Measurements from ENCODE around the gene RASAL2. TPM values are rescaled to one million over a fixed set of nuclear protein-coding genes. Genes with fewer than 3 reads are reported as not detected.

RASAL2 gene
- total RNA-seq, 2 experiments from 2014 or later = not detected

DNA sequence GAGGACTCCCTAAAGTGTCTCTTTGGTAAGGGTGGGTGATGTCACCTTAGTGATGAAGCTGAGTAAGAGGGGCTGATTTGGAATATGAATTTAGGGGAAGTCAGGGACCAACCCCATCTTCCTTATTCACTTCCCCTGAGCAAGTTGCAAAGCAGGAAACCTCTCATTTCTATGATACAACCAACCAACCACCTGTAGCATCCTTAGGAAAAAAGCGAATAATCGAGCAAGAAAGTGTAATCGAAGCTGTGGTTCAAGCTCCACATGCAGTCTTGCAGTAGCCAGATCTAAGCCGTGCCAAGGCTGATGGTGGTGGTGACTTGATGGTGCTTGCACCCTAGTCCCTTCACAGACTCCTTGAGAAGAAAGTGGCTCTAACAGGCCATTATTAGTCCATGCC, 422.2 kb downstream of the RASAL2 start:
- no peak overlapping the region for H3K4me3 Mint-ChIP-seq
- no peaks in the 10 kb centered on the region for H3K27me3 Mint-ChIP-seq
- no peaks in the 10 kb centered on the region for H3K36me3 Mint-ChIP-seq (ENCODE audit: low read depth)
- ChIA-PET POLR2A (no interaction called here), CTCF (interaction anchor here (1.3 kb wide), 1 partner anchor 14 kb away, joined by 3 read pairs; no protein-coding TSS in a partner anchor)
- intact Hi-C loops (cut with DNase I, micrococcal nuclease) = no loop called here
- no peak overlapping the region for H3K27ac Mint-ChIP-seq
- ATAC-seq (no peak), DNase-seq (no peak)
- no peaks in the 10 kb centered on the region for H3K9me3 Mint-ChIP-seq (ENCODE audit: low read depth)
- no peaks in the 10 kb centered on the region for H3K4me1 Mint-ChIP-seq

DNA sequence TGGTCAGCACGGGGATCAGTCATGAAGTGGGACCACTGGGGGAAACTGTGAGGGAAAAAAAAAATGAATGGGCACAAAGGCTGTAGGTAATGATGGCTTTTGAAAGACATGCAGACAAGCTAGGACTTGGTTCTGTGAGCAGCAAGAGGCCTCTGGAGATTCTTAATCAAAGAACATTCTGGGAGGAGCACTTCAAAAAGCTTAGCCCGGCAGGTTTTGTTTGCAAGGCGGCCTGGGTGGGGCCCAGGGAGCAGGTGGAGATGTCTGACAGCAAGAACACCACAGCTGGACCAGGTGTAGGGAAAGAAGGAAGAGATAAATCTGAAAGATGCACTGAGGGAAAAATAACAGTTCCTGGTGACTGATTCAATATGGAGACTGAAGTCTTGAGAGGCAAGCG, 425.0 kb downstream of the RASAL2 start:
- H3K4me3 Mint-ChIP-seq = no peak overlapping the region
- no peak for ATAC-seq
- no peaks in the 10 kb centered on the region for H3K36me3 Mint-ChIP-seq (ENCODE audit: low read depth)
- ChIA-PET CTCF (interaction anchor here (1.4 kb wide), 1 partner anchor 10 kb away, joined by 5 read pairs; no protein-coding TSS in a partner anchor), POLR2A (no interaction called here)
- no peak for DNase-seq
- H3K9me3 Mint-ChIP-seq (ENCODE audit: low read depth) = no peaks in the 10 kb centered on the region
- H3K27ac Mint-ChIP-seq = no peak overlapping the region
- no peaks in the 10 kb centered on the region for H3K27me3 Mint-ChIP-seq
- intact Hi-C loops (cut with DNase I, micrococcal nuclease) = no loop called here
- H3K4me1 Mint-ChIP-seq = no peaks in the 10 kb centered on the region

DNA sequence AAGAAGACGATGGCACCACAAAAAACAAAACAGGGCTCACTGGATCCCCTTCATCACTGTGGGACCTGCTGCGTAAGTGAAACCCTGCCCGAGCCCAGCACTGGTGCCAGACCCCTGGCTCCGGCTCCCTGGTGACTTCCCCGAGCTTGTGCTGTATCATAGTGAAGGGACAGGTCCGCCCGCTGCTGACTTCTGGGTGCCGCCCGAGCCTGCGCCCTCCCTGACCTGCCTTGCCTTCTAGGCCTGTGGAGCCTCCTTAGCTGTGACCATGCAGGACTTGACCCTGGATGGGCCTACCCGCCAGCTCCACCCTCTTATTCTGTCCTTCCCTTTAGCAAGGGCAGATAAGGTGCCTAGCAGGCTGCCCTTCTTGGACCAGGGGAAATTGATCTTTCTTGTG, 426.9 kb downstream of the RASAL2 start:
- ChIA-PET CTCF (no interaction called here), POLR2A (no interaction called here)
- H3K27me3 Mint-ChIP-seq = no peaks in the 10 kb centered on the region
- ATAC-seq (no peak), DNase-seq (no peak)
- no peak overlapping the region for H3K27ac Mint-ChIP-seq
- H3K9me3 Mint-ChIP-seq (ENCODE audit: low read depth) = no peaks in the 10 kb centered on the region
- no peaks in the 10 kb centered on the region for H3K36me3 Mint-ChIP-seq (ENCODE audit: low read depth)
- intact Hi-C loops (cut with DNase I, micrococcal nuclease) = no loop called here
- no peaks in the 10 kb centered on the region for H3K4me1 Mint-ChIP-seq
- no peak overlapping the region for H3K4me3 Mint-ChIP-seq

DNA sequence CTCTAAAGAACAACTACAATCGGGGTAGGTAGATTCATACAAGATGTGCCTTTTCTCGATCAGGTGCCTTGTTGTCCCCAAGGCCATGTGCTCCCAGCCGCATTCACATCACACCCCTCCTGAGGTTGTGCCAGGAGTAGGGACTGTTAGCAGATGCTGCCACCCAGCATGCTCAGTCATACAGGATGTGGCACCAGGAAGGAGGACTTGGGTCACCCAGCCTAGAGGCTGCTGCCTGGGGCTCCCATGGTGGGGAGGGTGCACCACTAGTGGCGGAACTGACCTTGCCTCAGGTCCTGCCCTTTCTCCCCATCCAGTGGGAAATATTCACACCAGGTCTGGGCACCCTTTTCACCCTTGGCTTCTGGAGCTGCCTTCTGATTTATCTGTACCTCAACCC, 427.3 kb downstream of the RASAL2 start:
- H3K36me3 Mint-ChIP-seq (ENCODE audit: low read depth) = no peaks in the 10 kb centered on the region
- no peak for DNase-seq
- no peak for ATAC-seq
- no peaks in the 10 kb centered on the region for H3K27me3 Mint-ChIP-seq
- intact Hi-C loops (cut with DNase I, micrococcal nuclease) = no loop called here
- no peaks in the 10 kb centered on the region for H3K9me3 Mint-ChIP-seq (ENCODE audit: low read depth)
- H3K27ac Mint-ChIP-seq = no peak overlapping the region
- ChIA-PET POLR2A (no interaction called here), CTCF (interaction anchor here (1.5 kb wide), 1 partner anchor 21 kb away, joined by 3 read pairs; no protein-coding TSS in a partner anchor)
- no peak overlapping the region for H3K4me3 Mint-ChIP-seq
- no peaks in the 10 kb centered on the region for H3K4me1 Mint-ChIP-seq

DNA sequence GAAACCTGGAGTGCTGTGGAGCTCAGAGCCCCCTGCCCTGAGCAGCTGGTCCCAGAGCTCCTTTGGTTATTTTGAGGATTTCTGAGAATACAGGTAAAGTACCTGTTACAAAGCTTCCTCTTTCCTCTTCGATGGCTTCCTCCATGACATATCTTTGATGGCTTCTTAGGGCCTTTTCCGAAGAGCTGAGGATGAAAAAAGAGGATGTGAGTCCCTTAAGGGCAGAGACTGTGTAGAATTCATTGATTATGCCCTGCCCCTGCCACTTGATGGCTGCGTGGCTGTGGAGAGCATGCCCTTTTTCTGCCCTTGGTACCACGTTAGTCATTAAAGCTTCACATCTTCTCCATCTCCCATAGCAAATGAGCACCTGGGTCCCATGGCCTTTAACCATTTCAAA, 433.2 kb downstream of the RASAL2 start:
- ChIA-PET POLR2A (no interaction called here), CTCF (interaction anchor here (1.0 to 1.6 kb wide), 3 partner anchors 25 to 476 kb away, joined by 4 read pairs; no protein-coding TSS in a partner anchor)
- no peaks in the 10 kb centered on the region for H3K9me3 Mint-ChIP-seq (ENCODE audit: low read depth)
- H3K4me1 Mint-ChIP-seq = no peaks in the 10 kb centered on the region
- intact Hi-C loops (cut with DNase I, micrococcal nuclease) = no loop called here
- DNase-seq (no peak), ATAC-seq (no peak)
- H3K4me3 Mint-ChIP-seq = no peak overlapping the region
- H3K36me3 Mint-ChIP-seq (ENCODE audit: low read depth) = no peaks in the 10 kb centered on the region
- H3K27ac Mint-ChIP-seq = no peak overlapping the region
- no peaks in the 10 kb centered on the region for H3K27me3 Mint-ChIP-seq

DNA sequence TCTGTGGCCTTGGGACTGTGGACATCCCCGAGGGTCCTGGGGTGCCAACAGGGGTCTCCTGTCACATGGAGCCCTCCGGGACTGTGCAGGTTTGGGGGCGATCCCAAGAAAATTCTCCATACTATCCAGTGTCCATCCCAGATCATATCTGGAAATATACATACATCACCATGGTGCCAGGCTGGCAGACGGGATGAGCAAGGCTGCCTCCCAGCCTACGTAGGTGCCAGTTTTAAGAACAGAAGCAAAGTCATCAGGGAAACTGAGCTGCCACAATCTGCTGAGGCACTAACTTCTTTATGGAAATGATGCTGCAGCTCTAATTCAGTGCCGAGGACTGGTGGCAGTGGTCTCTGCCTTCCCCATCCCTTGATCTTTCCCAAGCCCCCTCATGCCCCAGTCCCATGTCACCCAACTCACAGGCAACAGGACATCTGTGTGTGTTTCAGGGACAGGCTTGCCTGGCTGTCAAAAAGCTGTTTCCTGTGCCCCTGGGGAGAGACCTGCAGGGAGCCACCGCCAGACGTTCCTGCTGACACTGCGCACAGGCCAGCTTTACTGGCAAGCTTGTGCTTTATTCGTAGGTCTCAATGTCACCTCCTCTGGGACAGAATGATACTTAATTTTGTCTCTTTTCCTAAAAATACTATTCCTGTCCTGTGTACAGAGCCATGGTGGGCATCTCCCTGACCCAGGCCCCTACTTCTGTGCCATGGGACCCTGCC, 434.5 kb downstream of the RASAL2 start:
- Mint-ChIP-seq H3K36me3 (ENCODE audit: low read depth) (no peaks in the 10 kb centered on the region), H3K27me3 (no peaks in the 10 kb centered on the region), H3K27ac (no peak overlapping the region), H3K4me3 (no peak overlapping the region), H3K4me1 (no peaks in the 10 kb centered on the region), H3K9me3 (ENCODE audit: low read depth) (no peaks in the 10 kb centered on the region)
- DNase-seq (no peak), ATAC-seq (no peak)
- ChIA-PET POLR2A (interaction anchor here (0.6 kb wide), 1 partner anchor 564 kb away, joined by 6 read pairs; no protein-coding TSS in a partner anchor), CTCF (interaction anchor here (0.6 to 1.6 kb wide), 9 partner anchors 9 to 1443 kb away, joined by 3 to 5 read pairs (median 3); no protein-coding TSS in a partner anchor)
- intact Hi-C loops (cut with DNase I, micrococcal nuclease) = no loop called here

DNA sequence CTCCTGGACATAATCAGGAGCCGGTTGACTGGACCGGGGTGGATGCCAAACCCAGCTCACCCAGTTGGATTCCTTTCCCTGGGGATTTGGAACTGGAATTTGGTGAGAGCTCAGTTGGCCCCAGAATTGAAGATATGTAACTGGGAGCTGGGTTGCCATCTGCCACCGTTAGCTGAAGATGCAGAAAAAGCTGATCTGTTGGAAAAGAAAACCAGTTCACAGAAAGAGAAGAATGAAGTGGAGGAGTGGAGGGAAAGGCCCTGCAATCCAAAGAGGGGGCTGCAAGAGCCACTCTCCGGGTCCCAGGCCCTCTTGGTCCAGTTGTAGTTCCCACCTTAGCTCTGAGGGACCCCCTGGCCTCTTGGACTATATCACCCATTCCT, 435.0 kb downstream of the RASAL2 start:
- no peak overlapping the region for H3K4me3 Mint-ChIP-seq
- no peaks in the 10 kb centered on the region for H3K36me3 Mint-ChIP-seq (ENCODE audit: low read depth)
- no peaks in the 10 kb centered on the region for H3K4me1 Mint-ChIP-seq
- no peak for DNase-seq
- H3K9me3 Mint-ChIP-seq (ENCODE audit: low read depth) = no peaks in the 10 kb centered on the region
- intact Hi-C loops (cut with DNase I, micrococcal nuclease) = no loop called here
- no peak for ATAC-seq
- H3K27me3 Mint-ChIP-seq = no peaks in the 10 kb centered on the region
- POLR2A ChIA-PET = no interaction called here
- CTCF ChIA-PET = interaction anchor here (0.6 to 1.6 kb wide), 7 partner anchors 9 to 1442 kb away, joined by 3 to 5 read pairs (median 3); no protein-coding TSS in a partner anchor
- no peak overlapping the region for H3K27ac Mint-ChIP-seq

DNA sequence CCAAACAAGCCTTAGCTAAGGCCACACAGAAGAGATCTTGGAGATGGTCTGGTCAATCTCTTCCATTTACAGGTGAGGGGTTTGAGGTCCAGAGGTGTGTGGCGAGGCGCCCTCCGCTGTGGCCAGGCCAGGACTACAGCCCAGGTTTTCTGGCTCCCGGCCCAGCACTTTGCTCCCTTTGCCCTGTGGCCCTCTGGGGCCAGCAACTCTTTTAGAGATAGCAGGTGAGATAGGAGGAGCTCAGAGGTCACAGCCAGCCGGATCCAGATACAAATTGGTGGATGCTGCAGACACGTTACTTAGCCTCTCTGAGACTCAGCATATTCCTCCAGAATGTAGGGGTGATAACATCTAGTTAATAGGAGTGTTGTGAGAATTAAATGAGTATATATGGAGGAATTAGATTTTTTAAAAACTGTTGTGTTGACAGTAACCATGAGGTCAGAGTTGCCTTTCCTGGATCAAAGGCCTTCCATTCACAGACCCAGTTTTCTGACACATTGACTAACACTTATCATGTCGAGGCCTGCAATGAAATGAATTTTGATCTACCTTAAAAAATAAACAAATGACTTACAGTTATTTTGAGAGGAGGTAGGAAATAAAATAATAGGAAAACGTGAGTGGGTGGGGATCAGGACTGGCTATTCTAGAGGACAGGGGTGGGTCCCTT, 435.6 kb downstream of the RASAL2 start:
- Mint-ChIP-seq H3K9me3 (ENCODE audit: low read depth) (no peaks in the 10 kb centered on the region), H3K36me3 (ENCODE audit: low read depth) (no peaks in the 10 kb centered on the region), H3K4me3 (no peak overlapping the region), H3K4me1 (no peaks in the 10 kb centered on the region), H3K27me3 (no peaks in the 10 kb centered on the region), H3K27ac (no peak overlapping the region)
- no peak for ATAC-seq
- no peak for DNase-seq
- ChIA-PET POLR2A (no interaction called here), CTCF (interaction anchor here (0.6 to 1.5 kb wide), 5 partner anchors 10 to 1441 kb away, joined by 3 to 5 read pairs (median 3); no protein-coding TSS in a partner anchor)
- intact Hi-C loops (cut with DNase I, micrococcal nuclease) = no loop called here

DNA sequence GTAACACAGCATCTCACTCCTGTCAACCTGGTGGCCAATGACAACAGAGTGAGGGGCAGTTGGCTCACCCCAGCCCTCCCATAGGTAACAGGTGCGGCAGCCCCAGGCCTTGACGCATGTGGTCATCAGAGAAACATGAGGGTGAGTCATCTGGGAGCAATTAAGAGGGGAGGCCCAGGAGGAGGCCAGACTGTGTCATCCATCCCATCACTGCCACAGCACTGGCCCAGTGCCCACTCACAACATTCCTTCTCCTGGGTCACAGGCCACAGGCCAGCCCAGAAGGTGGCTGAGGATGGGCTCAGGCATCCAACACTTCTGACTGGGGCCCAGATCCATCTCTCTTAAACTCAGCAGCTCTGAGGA, 436.1 kb downstream of the RASAL2 start:
- Mint-ChIP-seq H3K27ac (no peak overlapping the region), H3K4me3 (no peak overlapping the region), H3K36me3 (ENCODE audit: low read depth) (no peaks in the 10 kb centered on the region), H3K27me3 (no peaks in the 10 kb centered on the region), H3K9me3 (ENCODE audit: low read depth) (no peaks in the 10 kb centered on the region), H3K4me1 (no peaks in the 10 kb centered on the region)
- DNase-seq = no peak
- POLR2A ChIA-PET = no interaction called here
- intact Hi-C loops (cut with DNase I, micrococcal nuclease) = no loop called here
- no peak for ATAC-seq
- CTCF ChIA-PET = interaction anchor here (0.6 to 1.4 kb wide), 2 partner anchors 14 to 578 kb away, joined by 3 read pairs; no protein-coding TSS in a partner anchor

DNA sequence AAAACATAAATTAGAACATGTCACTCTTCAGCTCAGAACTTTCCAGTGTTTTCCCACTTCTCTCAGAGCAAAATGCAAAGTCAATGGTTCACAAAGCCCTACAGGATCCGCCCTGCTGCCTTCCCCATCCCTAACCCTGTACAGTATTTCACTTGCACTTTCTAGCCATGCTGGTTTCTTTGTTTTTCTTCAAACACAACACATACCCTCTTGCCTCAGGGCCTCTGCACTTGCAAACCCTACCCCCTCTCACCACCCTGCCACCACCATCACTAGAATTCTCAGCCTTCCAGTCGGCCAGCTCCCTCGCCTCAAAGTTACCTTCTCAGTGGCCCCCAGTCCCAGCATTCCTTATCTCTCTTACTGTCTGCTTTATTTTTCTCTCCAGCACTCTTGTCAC, 436.6 kb downstream of the RASAL2 start:
- H3K4me1 Mint-ChIP-seq = no peaks in the 10 kb centered on the region
- H3K9me3 Mint-ChIP-seq (ENCODE audit: low read depth) = no peaks in the 10 kb centered on the region
- ATAC-seq (no peak), DNase-seq (no peak)
- POLR2A ChIA-PET = no interaction called here
- intact Hi-C loops (cut with DNase I, micrococcal nuclease) = no loop called here
- H3K27me3 Mint-ChIP-seq = no peaks in the 10 kb centered on the region
- CTCF ChIA-PET = interaction anchor here (1.4 kb wide), 1 partner anchor 15 kb away, joined by 3 read pairs; no protein-coding TSS in a partner anchor
- no peak overlapping the region for H3K4me3 Mint-ChIP-seq
- no peaks in the 10 kb centered on the region for H3K36me3 Mint-ChIP-seq (ENCODE audit: low read depth)
- H3K27ac Mint-ChIP-seq = no peak overlapping the region

DNA sequence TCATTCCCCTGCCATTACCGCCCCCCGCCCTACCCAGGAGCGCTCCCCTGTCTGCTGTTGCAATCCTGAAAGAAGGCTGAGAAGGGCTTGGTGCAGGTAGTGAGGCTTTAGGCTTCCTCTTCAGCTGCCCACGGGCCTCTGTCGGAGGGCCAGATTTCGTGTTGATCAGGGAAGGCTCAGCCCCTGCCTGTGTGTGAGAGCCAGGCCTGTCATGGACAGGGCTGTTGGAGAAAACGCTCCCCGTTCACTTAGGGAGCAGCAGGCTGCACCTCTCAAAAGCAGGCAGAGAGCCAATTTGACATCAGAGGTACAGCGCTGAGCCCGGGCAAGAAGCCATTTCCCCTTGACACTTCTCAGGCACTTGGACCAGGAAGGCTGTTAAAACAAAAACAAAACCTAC, 438.0 kb downstream of the RASAL2 start:
- Mint-ChIP-seq H3K9me3 (ENCODE audit: low read depth) (no peaks in the 10 kb centered on the region), H3K27ac (no peak overlapping the region), H3K36me3 (ENCODE audit: low read depth) (no peaks in the 10 kb centered on the region), H3K4me1 (no peaks in the 10 kb centered on the region), H3K4me3 (no peak overlapping the region), H3K27me3 (no peaks in the 10 kb centered on the region)
- DNase-seq = no peak
- ATAC-seq = peak; percentile 33
- POLR2A ChIA-PET = no interaction called here
- intact Hi-C loops (cut with DNase I, micrococcal nuclease) = loop anchor here (1.0 to 2.0 kb wide), 5 partner anchors 221 to 837 kb away; no protein-coding TSS in a partner anchor
- CTCF ChIA-PET = interaction anchor here (0.5 to 2.3 kb wide), 20 partner anchors 9 to 1892 kb away, joined by 3 to 16 read pairs (median 4); no protein-coding TSS in a partner anchor

DNA sequence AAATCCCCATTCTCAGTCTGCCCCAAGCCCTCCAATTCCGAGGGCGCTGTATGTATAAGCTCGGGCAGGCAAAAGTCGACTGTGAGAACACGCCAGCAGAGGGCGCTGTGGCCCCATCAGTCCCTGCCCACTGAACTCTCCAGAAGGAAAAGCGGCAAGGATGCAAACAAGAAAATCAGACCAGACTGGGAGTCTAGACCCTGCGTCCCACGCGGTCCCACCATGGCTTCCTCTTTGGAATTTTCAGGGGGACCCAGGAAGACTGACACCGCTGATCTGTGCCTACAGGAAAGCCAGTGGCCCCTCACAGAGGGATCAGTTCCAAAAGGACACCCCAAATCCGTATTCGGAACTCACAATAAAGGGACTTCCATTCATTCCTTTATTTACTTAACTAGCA, 438.5 kb downstream of the RASAL2 start:
- Mint-ChIP-seq H3K9me3 (ENCODE audit: low read depth) (no peaks in the 10 kb centered on the region), H3K4me1 (no peaks in the 10 kb centered on the region), H3K27ac (no peak overlapping the region), H3K27me3 (no peaks in the 10 kb centered on the region), H3K4me3 (no peak overlapping the region), H3K36me3 (ENCODE audit: low read depth) (no peaks in the 10 kb centered on the region)
- CTCF ChIA-PET = interaction anchor here (0.5 to 2.3 kb wide), 22 partner anchors 10 to 1891 kb away, joined by 3 to 16 read pairs (median 4); no protein-coding TSS in a partner anchor
- DNase-seq = peak; percentile 86
- POLR2A ChIA-PET = no interaction called here
- intact Hi-C loops (cut with DNase I, micrococcal nuclease) = loop anchor here (1.0 to 2.0 kb wide), 5 partner anchors 220 to 836 kb away; no protein-coding TSS in a partner anchor
- peak; percentile 84 for ATAC-seq
